ENCODE measurements around the gene CA10.

Gene CA10

GRCh38 chr17:51647826-51648225 lies 510.7 kb downstream of the CA10 start:
- DNase-seq (no peak), ATAC-seq (no peak)

GRCh38 chr17:51647067-51647466 lies 511.4 kb downstream of the CA10 start:
- DNase-seq (no peak), ATAC-seq (no peak)

GRCh38 chr17:51646539-51646938 lies 512.0 kb downstream of the CA10 start:
- ATAC-seq = no peak
- no peak for DNase-seq

- DNase-seq (no peak), ATAC-seq (no peak)
These were observed 513.5 kb downstream of the CA10 start for GRCh38 chr17:51645056-51645455.

GRCh38 chr17:51643702-51644490 lies 514.6 kb downstream of the CA10 start:
- ATAC-seq = no peak
- DNase-seq = no peak

GRCh38 chr17:51642029-51642428 lies 516.5 kb downstream of the CA10 start:
- ATAC-seq (no peak), DNase-seq (no peak)

GRCh38 chr17:51640108-51640622 lies 518.3 kb downstream of the CA10 start:
- ATAC-seq = no peak
- peak; percentile 7 for DNase-seq

- ATAC-seq (no peak), DNase-seq (no peak)
These were observed 519.5 kb downstream of the CA10 start for GRCh38 chr17:51638971-51639370.

- ATAC-seq (no peak), DNase-seq (no peak)
These were observed 522.2 kb downstream of the CA10 start for GRCh38 chr17:51636291-51636690.

- DNase-seq (no peak), ATAC-seq (no peak)
These were observed 528.3 kb downstream of the CA10 start for GRCh38 chr17:51630101-51630671.

GRCh38 chr17:51629232-51629631 lies 529.3 kb downstream of the CA10 start:
- ATAC-seq = no peak
- no peak for DNase-seq

GRCh38 chr17:51627779-51628178 lies 530.7 kb downstream of the CA10 start:
- DNase-seq (no peak), ATAC-seq (no peak)

GRCh38 chr17:51618476-51618875 lies 540.0 kb downstream of the CA10 start:
- DNase-seq (no peak), ATAC-seq (no peak)

- no peak for ATAC-seq
- no peak for DNase-seq
These were observed 540.5 kb downstream of the CA10 start for GRCh38 chr17:51617986-51618385.

- ATAC-seq (no peak), DNase-seq (no peak)
These were observed 545.3 kb downstream of the CA10 start for GRCh38 chr17:51613255-51613654.

GRCh38 chr17:51612692-51613091 lies 545.8 kb downstream of the CA10 start:
- ATAC-seq (no peak), DNase-seq (no peak)

GRCh38 chr17:51611585-51611984 lies 546.9 kb downstream of the CA10 start:
- DNase-seq (no peak), ATAC-seq (no peak)

GRCh38 chr17:51610834-51611233 lies 547.7 kb downstream of the CA10 start:
- no peak for ATAC-seq
- DNase-seq = no peak

- no peak for DNase-seq
- ATAC-seq = no peak
These were observed 548.4 kb downstream of the CA10 start for GRCh38 chr17:51610155-51610554.

- no peak for ATAC-seq
- no peak for DNase-seq
These were observed 550.1 kb downstream of the CA10 start for GRCh38 chr17:51608251-51608933.

- no peak for DNase-seq
- no peak for ATAC-seq
These were observed 551.0 kb downstream of the CA10 start for GRCh38 chr17:51607512-51607911.

- ATAC-seq = no peak
- DNase-seq = no peak
These were observed 554.1 kb downstream of the CA10 start for GRCh38 chr17:51604299-51605020.
